Inflammatory macrophage treated with lipopolysaccharide for 1 hour (primary cell): ENCODE results near the gene NFAT5.

Experiments used
- DNase-seq, 2 donors: peaks; one replicate each; pipeline ENCODE4 v3.0.0-alpha.2; 2020 to 2022

The NFAT5 gene

GRCh38 chr16:69744363-69745231 lies 178.8 kb downstream of the NFAT5 start:
- no peak for DNase-seq

GRCh38 chr16:69745232-69745612 lies 179.5 kb downstream of the NFAT5 start:
- no peak for DNase-seq

GRCh38 chr16:69745959-69746358 lies 180.2 kb downstream of the NFAT5 start:
- DNase-seq = no peak

- no peak for DNase-seq
Observed at GRCh38 chr16:69747115-69747514, 181.3 kb downstream of the NFAT5 start.

- no peak for DNase-seq
Observed at GRCh38 chr16:69748694-69749345, 183.1 kb downstream of the NFAT5 start.

- no peak for DNase-seq
Observed at GRCh38 chr16:69754143-69754468, 188.3 kb downstream of the NFAT5 start.
